ENCODE results near the gene MAP1B. TPM values are rescaled to one million over a fixed set of nuclear protein-coding genes. Genes with fewer than 3 reads are reported as not detected.
A peak's percentile ranks its signal among the peaks of the same experiment; 100 is the strongest.

MAP1B gene
- total and polyA plus RNA-seq, 9 of the 15 experiments (the other 6 are each of a cell fraction or from before 2014, with no cell fraction given): 5.2 to 66.1 (median 17.3) TPM

- TF ChIP-seq TEAD1 (CRISPR knock-in tag; IDR thresholded peaks at IDR 0.05) (peak in 1 of 2 experiments; percentile 48; a peak in 1 of 4 replicates), RHOXF2B (CRISPR knock-in tag; conservative IDR thresholded peaks at IDR 0.05) (no peak), ZEB2 (IDR thresholded peaks at IDR 0.05) (peak; percentile 55; the same call in 1 of the 2 replicates), FOSL1 (tag; conservative IDR thresholded peaks at IDR 0.05) (peak; percentile 55), ETS2 (tag; IDR thresholded peaks at IDR 0.05; ENCODE audit: borderline replicate concordance, poor library complexity, severe bottlenecking) (no peak)
These were observed 119.7 kb downstream of the MAP1B start (continued) for GRCh38 chr5:72226950-72227349.

- BruUV-seq (replicated peaks): no TSS peak
- ATAC-seq (peak; percentile 48; the same call in 2 of the 3 replicates), DNase-seq (ENCODE audit: extremely low read depth in 1 of 4, low spot score in 3 of 4) (peak in 1 of 4 experiments; percentile 24), FAIRE-seq (peak; percentile 67)
- Histone ChIP-seq H3K4me3 (no peak overlapping the region), H3K4me2 (ENCODE audit: insufficient read depth, low read length) (no peak overlapping the region), H3K79me2 (ENCODE audit: control insufficient read depth, insufficient read depth, low read length) (peaks cover 23% of the 10 kb centered on the region), H2AFZ (ENCODE audit: low read depth, low read length) (no peak overlapping the region), H3K9me1 (ENCODE audit: control insufficient read depth, insufficient read depth, low read length) (no peaks in the 10 kb centered on the region), H3K36me3 (ENCODE audit: control insufficient read depth, insufficient read depth, low read length) (peaks cover 93% of the 10 kb centered on the region), H4K20me1 (replicated peaks; ENCODE audit: control insufficient read depth, insufficient read depth, low read length) (no peaks in the 10 kb centered on the region), H3K9ac (ENCODE audit: insufficient read depth in 1 of 2, low read depth in 2 of 2, low read length in 2 of 2) (peak overlapping the region in 1 of 2 experiments; percentile 22; a peak in 1 of 4 replicates), H3K27me3 (ENCODE audit: control insufficient read depth in 2 of 2, insufficient read depth in 2 of 2, low read length in 2 of 2) (no peaks in the 10 kb centered on the region), H3K9me3 (replicated peaks; ENCODE audit: control insufficient read depth, insufficient read depth, low read depth, low read length) (no peaks in the 10 kb centered on the region), H3K4me1 (replicated peaks in 1 of 2; ENCODE audit: control insufficient read depth in 2 of 2, insufficient read depth in 2 of 2, low read length in 2 of 2) (peaks cover 0 to 65% of the 10 kb centered on the region in 2 experiments; a peak in 4 of 5 replicates), H3K27ac (ENCODE audit: extremely low read depth, low read depth, low read length) (no peak overlapping the region)
- TF ChIP-seq SNIP1 (IDR thresholded peaks at IDR 0.05; ENCODE audit: low read depth): no peak
- TF ChIP-seq CBFA2T3 (IDR thresholded peaks at IDR 0.05): peak; percentile 33; the same call in 1 of the 2 replicates
- TF ChIP-seq, protein P1, sequence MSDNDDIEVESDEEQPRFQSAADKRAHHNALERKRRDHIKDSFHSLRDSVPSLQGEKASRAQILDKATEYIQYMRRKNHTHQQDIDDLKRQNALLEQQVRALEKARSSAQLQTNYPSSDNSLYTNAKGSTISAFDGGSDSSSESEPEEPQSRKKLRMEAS (CRISPR knock-in tag; IDR thresholded peaks at IDR 0.05): no peak
- TF ChIP-seq TCF3 (CRISPR knock-in tag; IDR thresholded peaks at IDR 0.05): peak; percentile 51
- TF ChIP-seq STAG1 (CRISPR knock-in tag; IDR thresholded peaks at IDR 0.05; ENCODE audit: borderline replicate concordance): no peak
- TF ChIP-seq, protein P2, sequence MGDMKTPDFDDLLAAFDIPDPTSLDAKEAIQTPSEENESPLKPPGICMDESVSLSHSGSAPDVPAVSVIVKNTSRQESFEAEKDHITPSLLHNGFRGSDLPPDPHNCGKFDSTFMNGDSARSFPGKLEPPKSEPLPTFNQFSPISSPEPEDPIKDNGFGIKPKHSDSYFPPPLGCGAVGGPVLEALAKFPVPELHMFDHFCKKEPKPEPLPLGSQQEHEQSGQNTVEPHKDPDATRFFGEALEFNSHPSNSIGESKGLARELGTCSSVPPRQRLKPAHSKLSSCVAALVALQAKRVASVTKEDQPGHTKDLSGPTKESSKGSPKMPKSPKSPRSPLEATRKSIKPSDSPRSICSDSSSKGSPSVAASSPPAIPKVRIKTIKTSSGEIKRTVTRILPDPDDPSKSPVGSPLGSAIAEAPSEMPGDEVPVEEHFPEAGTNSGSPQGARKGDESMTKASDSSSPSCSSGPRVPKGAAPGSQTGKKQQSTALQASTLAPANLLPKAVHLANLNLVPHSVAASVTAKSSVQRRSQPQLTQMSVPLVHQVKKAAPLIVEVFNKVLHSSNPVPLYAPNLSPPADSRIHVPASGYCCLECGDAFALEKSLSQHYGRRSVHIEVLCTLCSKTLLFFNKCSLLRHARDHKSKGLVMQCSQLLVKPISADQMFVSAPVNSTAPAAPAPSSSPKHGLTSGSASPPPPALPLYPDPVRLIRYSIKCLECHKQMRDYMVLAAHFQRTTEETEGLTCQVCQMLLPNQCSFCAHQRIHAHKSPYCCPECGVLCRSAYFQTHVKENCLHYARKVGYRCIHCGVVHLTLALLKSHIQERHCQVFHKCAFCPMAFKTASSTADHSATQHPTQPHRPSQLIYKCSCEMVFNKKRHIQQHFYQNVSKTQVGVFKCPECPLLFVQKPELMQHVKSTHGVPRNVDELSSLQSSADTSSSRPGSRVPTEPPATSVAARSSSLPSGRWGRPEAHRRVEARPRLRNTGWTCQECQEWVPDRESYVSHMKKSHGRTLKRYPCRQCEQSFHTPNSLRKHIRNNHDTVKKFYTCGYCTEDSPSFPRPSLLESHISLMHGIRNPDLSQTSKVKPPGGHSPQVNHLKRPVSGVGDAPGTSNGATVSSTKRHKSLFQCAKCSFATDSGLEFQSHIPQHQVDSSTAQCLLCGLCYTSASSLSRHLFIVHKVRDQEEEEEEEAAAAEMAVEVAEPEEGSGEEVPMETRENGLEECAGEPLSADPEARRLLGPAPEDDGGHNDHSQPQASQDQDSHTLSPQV (IDR thresholded peaks at IDR 0.05): peak; percentile 23; the same call in 1 of the 2 replicates
- no peak for TF ChIP-seq NCOR1 (IDR thresholded peaks at IDR 0.05)
- intact Hi-C loops (cut with micrococcal nuclease): loop anchor here (5.0 kb wide), 1 partner anchor 78 kb away; no protein-coding TSS in a partner anchor
- ChIA-PET CTCF (ENCODE audit: low intra/inter-chr PET ratio) (no interaction called here), POLR2A (interaction anchor here (0.8 to 1.4 kb wide), 5 partner anchors 7 to 33 kb away, joined by 3 to 5 read pairs (median 3); no protein-coding TSS in a partner anchor)
- in situ Hi-C loops (cut with MboI): no loop called here
- 62% methylated on average over 3 of the region's 3 CpGs for WGBS (ENCODE audit: insufficient coverage, low coverage, missing lambda C conversion rate)
These were observed 121.7 kb downstream of the MAP1B start for GRCh38 chr5:72228960-72229359.

Data from K562 (cell line).